HG02588 (cell line): ENCODE measurements around the gene NHSL2.
"Not testable (repeated sequence)": the region's sequence is repeated elsewhere in the genome, so short reads cannot be mapped to it uniquely, and the experiment has no call there.

Experiments used
- ATAC-seq: cut with Tn5 transposase; IDR thresholded peaks from one replicate; pipeline ENCODE4 v1.9.1; 2021; ENCODE audit warnings: mild to moderate bottlenecking, moderate library complexity; ENCODE audit not compliant: unreplicated experiment

The NHSL2 gene

GRCh38 chrX:71922686-71923085 is 12.0 kb downstream of the NHSL2 start:
- no peak for ATAC-seq

GRCh38 chrX:71923516-71923915 is 12.9 kb downstream of the NHSL2 start:
- ATAC-seq: no peak

- ATAC-seq: no peak
These were observed 16.4 kb downstream of the NHSL2 start for GRCh38 chrX:71927040-71927439.

- ATAC-seq: no peak
These were observed 18.2 kb downstream of the NHSL2 start for GRCh38 chrX:71928856-71929255.

- no peak for ATAC-seq
These were observed 19.7 kb downstream of the NHSL2 start for GRCh38 chrX:71930298-71930697.

GRCh38 chrX:71935476-71935875 is 24.8 kb downstream of the NHSL2 start:
- no peak for ATAC-seq

GRCh38 chrX:71936632-71937031 is 26.0 kb downstream of the NHSL2 start:
- ATAC-seq: no peak

- ATAC-seq: no peak
These were observed 27.7 kb downstream of the NHSL2 start for GRCh38 chrX:71938371-71938770.

GRCh38 chrX:71941145-71941544 is 30.5 kb downstream of the NHSL2 start:
- no peak for ATAC-seq

GRCh38 chrX:71941776-71942175 is 31.1 kb downstream of the NHSL2 start:
- no peak for ATAC-seq

GRCh38 chrX:71944369-71944768 is 33.7 kb downstream of the NHSL2 start:
- no peak for ATAC-seq

GRCh38 chrX:71945237-71945805 is 34.7 kb downstream of the NHSL2 start:
- no peak for ATAC-seq

GRCh38 chrX:71949363-71949762 is 38.7 kb downstream of the NHSL2 start:
- ATAC-seq: no peak

GRCh38 chrX:71949844-71950445 is 39.3 kb downstream of the NHSL2 start:
- no peak for ATAC-seq

GRCh38 chrX:71953391-71953790 is 42.7 kb downstream of the NHSL2 start:
- no peak for ATAC-seq

GRCh38 chrX:71953946-71954345 is 43.3 kb downstream of the NHSL2 start:
- ATAC-seq: no peak

GRCh38 chrX:71954458-71954857 is 43.8 kb downstream of the NHSL2 start:
- ATAC-seq: no peak

- ATAC-seq: no peak
These were observed 45.0 kb downstream of the NHSL2 start for GRCh38 chrX:71955530-71956120.

- no peak for ATAC-seq
These were observed 47.6 kb downstream of the NHSL2 start for GRCh38 chrX:71958281-71958675.

GRCh38 chrX:71964184-71964583 is 53.5 kb downstream of the NHSL2 start:
- ATAC-seq: not testable (repeated sequence)

- no peak for ATAC-seq
These were observed 64.3 kb downstream of the NHSL2 start for GRCh38 chrX:71974916-71975315.

GRCh38 chrX:71976753-71977152 is 66.1 kb downstream of the NHSL2 start:
- no peak for ATAC-seq

- no peak for ATAC-seq
These were observed 67.5 kb downstream of the NHSL2 start for GRCh38 chrX:71978164-71978563.
